Suprapubic skin (tissue), 3 donors: ENCODE data around the gene ATXN7L1.

Source experiments
- CTCF ChIP-seq, 2 donors: fragments of 200-600 bp in 1 of 2; fragments of 450-650 bp in 1 of 2; sonication (generic) in 1 of 2; IDR thresholded peaks; one replicate each; pipeline ENCODE4 v1.5.1; 2016 to 2019; ENCODE audit warnings: antibody characterized with exemption in 2 of 2, mild to moderate bottlenecking in 1 of 2, moderate library complexity in 1 of 2
- EP300 ChIP-seq: sonication (generic); formaldehyde crosslinking; IDR thresholded peaks from one replicate; pipeline ENCODE4 v1.6.1; 2017; ENCODE audit warnings: antibody characterized with exemption

- no peak for TF ChIP-seq EP300
- TF ChIP-seq CTCF (IDR thresholded peaks at IDR 0.05), result no peak
Observed at GRCh38 chr7:105913947-105914346, 37.5 kb upstream of the ATXN7L1 start.
